ENCODE results near the gene ANKS6. TPM values are rescaled to one million over a fixed set of nuclear protein-coding genes. Genes with fewer than 3 reads are reported as not detected.

Gene ANKS6
- total and polyA plus RNA-seq, 10 of the 15 experiments (the other 5 are each of a cell fraction or from before 2014, with no cell fraction given): 2.0 to 16.2 (median 6.1) TPM

DNA sequence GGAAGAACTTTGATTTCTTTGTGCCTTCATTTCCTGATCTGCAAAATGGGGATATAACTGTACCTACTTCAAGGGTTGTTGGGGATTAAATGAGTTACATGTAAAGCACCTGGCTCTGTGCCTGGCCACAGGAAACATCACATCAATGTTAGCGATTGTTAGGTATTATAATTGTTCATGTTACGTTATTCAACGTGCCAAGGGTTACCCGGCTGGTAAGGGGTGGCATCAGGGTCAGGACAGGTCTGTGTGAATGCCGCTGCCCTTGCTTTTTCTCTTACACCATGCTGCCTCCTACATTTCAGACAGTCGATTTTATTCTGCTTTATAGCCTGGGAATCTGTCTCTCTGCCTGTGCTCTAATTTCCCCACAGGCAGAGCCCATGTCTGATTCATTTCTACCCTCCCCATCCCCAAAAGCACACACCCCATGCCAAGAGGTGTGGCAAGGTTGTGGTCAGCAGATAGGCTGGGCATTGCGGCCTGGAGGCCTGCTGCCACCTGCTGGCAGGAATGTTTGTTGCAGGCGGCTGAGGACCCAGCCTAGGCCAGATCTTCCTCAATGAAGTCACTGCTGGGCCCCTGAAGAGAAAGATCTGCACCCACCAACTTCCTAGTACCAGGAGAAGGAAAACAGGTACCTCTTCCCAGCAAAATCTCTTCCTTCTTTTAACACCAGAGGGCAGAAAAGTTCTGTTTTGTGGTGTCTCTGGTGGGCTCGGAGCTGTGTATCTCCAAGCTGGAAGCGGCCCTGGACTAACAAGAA, 5.3 kb downstream of the ANKS6 start (continued):
- TF ChIP-seq, protein P1, sequence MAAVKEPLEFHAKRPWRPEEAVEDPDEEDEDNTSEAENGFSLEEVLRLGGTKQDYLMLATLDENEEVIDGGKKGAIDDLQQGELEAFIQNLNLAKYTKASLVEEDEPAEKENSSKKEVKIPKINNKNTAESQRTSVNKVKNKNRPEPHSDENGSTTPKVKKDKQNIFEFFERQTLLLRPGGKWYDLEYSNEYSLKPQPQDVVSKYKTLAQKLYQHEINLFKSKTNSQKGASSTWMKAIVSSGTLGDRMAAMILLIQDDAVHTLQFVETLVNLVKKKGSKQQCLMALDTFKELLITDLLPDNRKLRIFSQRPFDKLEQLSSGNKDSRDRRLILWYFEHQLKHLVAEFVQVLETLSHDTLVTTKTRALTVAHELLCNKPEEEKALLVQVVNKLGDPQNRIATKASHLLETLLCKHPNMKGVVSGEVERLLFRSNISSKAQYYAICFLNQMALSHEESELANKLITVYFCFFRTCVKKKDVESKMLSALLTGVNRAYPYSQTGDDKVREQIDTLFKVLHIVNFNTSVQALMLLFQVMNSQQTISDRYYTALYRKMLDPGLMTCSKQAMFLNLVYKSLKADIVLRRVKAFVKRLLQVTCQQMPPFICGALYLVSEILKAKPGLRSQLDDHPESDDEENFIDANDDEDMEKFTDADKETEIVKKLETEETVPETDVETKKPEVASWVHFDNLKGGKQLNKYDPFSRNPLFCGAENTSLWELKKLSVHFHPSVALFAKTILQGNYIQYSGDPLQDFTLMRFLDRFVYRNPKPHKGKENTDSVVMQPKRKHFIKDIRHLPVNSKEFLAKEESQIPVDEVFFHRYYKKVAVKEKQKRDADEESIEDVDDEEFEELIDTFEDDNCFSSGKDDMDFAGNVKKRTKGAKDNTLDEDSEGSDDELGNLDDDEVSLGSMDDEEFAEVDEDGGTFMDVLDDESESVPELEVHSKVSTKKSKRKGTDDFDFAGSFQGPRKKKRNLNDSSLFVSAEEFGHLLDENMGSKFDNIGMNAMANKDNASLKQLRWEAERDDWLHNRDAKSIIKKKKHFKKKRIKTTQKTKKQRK (IDR thresholded peaks at IDR 0.05; ENCODE audit: low read depth, low read length): no peak
- peak; percentile 93 for TF ChIP-seq RUNX3 (IDR thresholded peaks at IDR 0.05; ENCODE audit: low read length)
- TF ChIP-seq SIX5 (IDR thresholded peaks at IDR 0.05; ENCODE audit: low read depth, low read length, severe bottlenecking): no peak
- peak; percentile 43; the same call in 1 of the 2 replicates for TF ChIP-seq SMARCA5 (IDR thresholded peaks at IDR 0.05)
- TF ChIP-seq, protein P2, sequence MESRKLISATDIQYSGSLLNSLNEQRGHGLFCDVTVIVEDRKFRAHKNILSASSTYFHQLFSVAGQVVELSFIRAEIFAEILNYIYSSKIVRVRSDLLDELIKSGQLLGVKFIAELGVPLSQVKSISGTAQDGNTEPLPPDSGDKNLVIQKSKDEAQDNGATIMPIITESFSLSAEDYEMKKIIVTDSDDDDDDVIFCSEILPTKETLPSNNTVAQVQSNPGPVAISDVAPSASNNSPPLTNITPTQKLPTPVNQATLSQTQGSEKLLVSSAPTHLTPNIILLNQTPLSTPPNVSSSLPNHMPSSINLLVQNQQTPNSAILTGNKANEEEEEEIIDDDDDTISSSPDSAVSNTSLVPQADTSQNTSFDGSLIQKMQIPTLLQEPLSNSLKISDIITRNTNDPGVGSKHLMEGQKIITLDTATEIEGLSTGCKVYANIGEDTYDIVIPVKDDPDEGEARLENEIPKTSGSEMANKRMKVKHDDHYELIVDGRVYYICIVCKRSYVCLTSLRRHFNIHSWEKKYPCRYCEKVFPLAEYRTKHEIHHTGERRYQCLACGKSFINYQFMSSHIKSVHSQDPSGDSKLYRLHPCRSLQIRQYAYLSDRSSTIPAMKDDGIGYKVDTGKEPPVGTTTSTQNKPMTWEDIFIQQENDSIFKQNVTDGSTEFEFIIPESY (IDR thresholded peaks at IDR 0.05): no peak
- TF ChIP-seq BCL11A (IDR thresholded peaks at IDR 0.05; ENCODE audit: low read depth, low read length): 0 out of 2 replicates have a peak, but pooled peaks have one; percentile 30
